Skeletal muscle satellite cell (primary cell): ENCODE results near the gene MYO1C.

Experiments
- H3K27me3 ChIP-seq: 2 replicates; pipeline ENCODE4 v1.7.0; 2013; ENCODE audit warnings: low read length; ENCODE audit not compliant: control insufficient read depth, insufficient read depth
- H3K36me3 ChIP-seq: 2 replicates; pipeline ENCODE4 v1.7.0; 2013; ENCODE audit warnings: mild to moderate bottlenecking, control low read depth, low read length; ENCODE audit not compliant: insufficient read depth
- H3K4me1 ChIP-seq: 2 replicates; pipeline ENCODE4 v1.7.0; 2013; ENCODE audit warnings: low read length; ENCODE audit not compliant: control insufficient read depth, insufficient read depth
- H3K4me2 ChIP-seq: 2 replicates; pipeline ENCODE4 v1.7.0; 2013; ENCODE audit warnings: mild to moderate bottlenecking, low read length
- H3K4me3 ChIP-seq: 2 replicates; pipeline ENCODE4 v1.7.0; 2013; ENCODE audit warnings: low read length
- H3K9ac ChIP-seq: 2 replicates; pipeline ENCODE4 v1.7.0; 2013; ENCODE audit warnings: mild to moderate bottlenecking, low read depth, low read length, moderate library complexity
- H3K9me3 ChIP-seq: replicated peaks from 2 replicates; pipeline ENCODE4 v1.7.0; 2013; ENCODE audit warnings: mild to moderate bottlenecking, control low read depth, low read length

Gene MYO1C

GRCh38 chr17:1470071-1470754 is 22.3 kb downstream of the MYO1C start:
- Histone ChIP-seq H3K27me3 (no peaks in the 10 kb centered on the region), H3K4me3 (no peak overlapping the region), H3K9ac (no peak overlapping the region), H3K4me1 (no peaks in the 10 kb centered on the region), H3K36me3 (peaks cover 78% of the 10 kb centered on the region), H3K9me3 (no peaks in the 10 kb centered on the region), H3K4me2 (no peak overlapping the region)

- Histone ChIP-seq H3K9ac (no peak overlapping the region), H3K4me2 (no peak overlapping the region), H3K4me1 (no peaks in the 10 kb centered on the region), H3K27me3 (no peaks in the 10 kb centered on the region), H3K36me3 (peaks cover 78% of the 10 kb centered on the region), H3K9me3 (no peaks in the 10 kb centered on the region), H3K4me3 (no peak overlapping the region)
Observed at GRCh38 chr17:1469231-1469852, 23.1 kb downstream of the MYO1C start.

- peaks cover 4% of the 10 kb centered on the region for H3K4me1 ChIP-seq
- H3K9ac ChIP-seq, result no peak overlapping the region
- H3K4me3 ChIP-seq, result no peak overlapping the region
- no peaks in the 10 kb centered on the region for H3K27me3 ChIP-seq
- H3K36me3 ChIP-seq, result peaks cover 80% of the 10 kb centered on the region
- no peaks in the 10 kb centered on the region for H3K9me3 ChIP-seq
- no peak overlapping the region for H3K4me2 ChIP-seq
Observed at GRCh38 chr17:1467898-1468492, 24.5 kb downstream of the MYO1C start.

GRCh38 chr17:1467258-1467657 is 25.2 kb downstream of the MYO1C start:
- Histone ChIP-seq H3K9me3 (no peaks in the 10 kb centered on the region), H3K4me3 (no peak overlapping the region), H3K9ac (no peak overlapping the region), H3K27me3 (no peaks in the 10 kb centered on the region), H3K4me2 (no peak overlapping the region), H3K36me3 (peaks cover 83% of the 10 kb centered on the region), H3K4me1 (peaks cover 6% of the 10 kb centered on the region)

GRCh38 chr17:1464186-1464585 is 28.3 kb downstream of the MYO1C start:
- no peak overlapping the region for H3K4me3 ChIP-seq
- H3K27me3 ChIP-seq, result no peaks in the 10 kb centered on the region
- peaks cover 62% of the 10 kb centered on the region for H3K36me3 ChIP-seq
- H3K9ac ChIP-seq, result no peak overlapping the region
- H3K4me1 ChIP-seq, result peaks cover 15% of the 10 kb centered on the region
- H3K4me2 ChIP-seq, result no peak overlapping the region
- H3K9me3 ChIP-seq, result no peaks in the 10 kb centered on the region

GRCh38 chr17:1462164-1463112 is 30.0 kb downstream of the MYO1C start:
- Histone ChIP-seq H3K9me3 (no peaks in the 10 kb centered on the region), H3K4me2 (no peak overlapping the region), H3K36me3 (peaks cover 46% of the 10 kb centered on the region), H3K4me1 (peaks cover 15% of the 10 kb centered on the region), H3K4me3 (no peak overlapping the region), H3K27me3 (no peaks in the 10 kb centered on the region), H3K9ac (no peak overlapping the region)

- H3K36me3 ChIP-seq, result peaks cover 37% of the 10 kb centered on the region
- no peak overlapping the region for H3K9ac ChIP-seq
- no peak overlapping the region for H3K4me3 ChIP-seq
- H3K27me3 ChIP-seq, result no peaks in the 10 kb centered on the region
- no peak overlapping the region for H3K4me2 ChIP-seq
- no peaks in the 10 kb centered on the region for H3K9me3 ChIP-seq
- peaks cover 19% of the 10 kb centered on the region for H3K4me1 ChIP-seq
Observed at GRCh38 chr17:1461198-1461944, 31.1 kb downstream of the MYO1C start.

- Histone ChIP-seq H3K27me3 (no peaks in the 10 kb centered on the region), H3K9me3 (no peaks in the 10 kb centered on the region), H3K9ac (no peak overlapping the region), H3K4me2 (peak overlapping the region; percentile 23), H3K4me1 (peaks cover 19% of the 10 kb centered on the region), H3K4me3 (no peak overlapping the region), H3K36me3 (peaks cover 27% of the 10 kb centered on the region)
Observed at GRCh38 chr17:1460233-1460632, 32.3 kb downstream of the MYO1C start.

GRCh38 chr17:1455797-1456599 is 36.5 kb downstream of the MYO1C start, which contains the start of gene CRK:
Gene CRK, minus strand, starts transcription at chr17:1456232. Its CDS starts 115 bp downstream, at chr17:1456117.
- no peaks in the 10 kb centered on the region for H3K27me3 ChIP-seq
- peak within 1 kb of the TSS; percentile 100 for H3K9ac ChIP-seq
- H3K36me3 ChIP-seq, result peaks cover 20% of the 10 kb centered on the region
- peak within 1 kb of the TSS; percentile 97 for H3K4me2 ChIP-seq
- H3K9me3 ChIP-seq, result no peaks in the 10 kb centered on the region
- peaks cover 40% of the 10 kb centered on the region for H3K4me1 ChIP-seq
- peak within 1 kb of the TSS; percentile 100 for H3K4me3 ChIP-seq

- Histone ChIP-seq H3K9me3 (no peaks in the 10 kb centered on the region), H3K9ac (peak overlapping the region; percentile 100), H3K4me2 (peak overlapping the region; percentile 95), H3K4me3 (peak overlapping the region; percentile 100), H3K27me3 (no peaks in the 10 kb centered on the region), H3K4me1 (peaks cover 37% of the 10 kb centered on the region), H3K36me3 (peaks cover 20% of the 10 kb centered on the region)
Observed at GRCh38 chr17:1455291-1455796, 37.1 kb downstream of the MYO1C start.
